UCSD-AML1 (cell line): ENCODE results near the gene TIGD4.
A peak's percentile ranks its signal among the peaks of the same experiment; 100 is the strongest.
"Not testable (repeated sequence)": the region's sequence is repeated elsewhere in the genome, so short reads cannot be mapped to it uniquely, and the experiment has no call there.

Source experiments
- DNase-seq: peaks from one replicate; lab custom pipeline; 2025; ENCODE audit not compliant: unreplicated experiment; lab: John Stamatoyannopoulos, UW

TIGD4 gene

DNA sequence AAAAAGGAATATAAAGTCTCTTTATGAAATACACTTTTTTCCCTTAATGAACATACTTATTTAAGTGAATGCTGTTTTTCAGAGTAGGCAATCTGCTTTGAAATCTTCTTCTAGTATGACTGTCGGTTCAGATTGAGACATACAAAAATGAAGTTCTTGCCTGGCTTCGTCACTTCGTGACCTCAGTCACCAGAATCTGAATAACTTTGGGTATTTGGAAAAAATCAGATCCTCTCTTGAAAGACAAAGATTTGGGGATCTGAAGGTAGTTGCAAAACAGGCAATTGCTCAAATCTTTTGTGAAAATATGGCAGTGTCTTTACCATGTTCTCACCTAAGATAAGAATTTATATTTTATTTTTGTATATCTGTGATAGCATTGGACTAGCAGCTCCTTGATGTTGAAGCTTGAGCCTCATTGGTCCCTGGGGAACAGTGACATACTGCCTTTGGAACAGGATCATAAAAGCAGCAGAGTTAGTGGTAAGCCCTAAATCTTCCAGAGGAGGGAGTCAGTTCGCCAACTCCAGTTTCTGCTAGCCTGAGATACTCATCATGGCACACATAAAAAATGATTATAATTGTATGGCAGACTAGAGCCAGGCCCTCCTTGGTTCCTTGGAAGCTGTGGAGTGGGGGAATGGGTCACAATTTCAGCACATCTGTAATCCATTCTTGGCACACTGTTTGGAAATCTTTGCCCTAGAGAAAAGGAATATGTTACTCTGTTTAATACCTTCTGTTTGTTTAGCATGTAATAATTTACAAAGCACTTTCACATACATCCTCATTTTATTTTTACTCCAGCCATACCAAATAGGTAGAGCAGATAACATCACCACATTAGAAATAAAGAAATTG, 5.2 kb upstream of the TIGD4 start:
- DNase-seq: peak; percentile 11

- no peak for DNase-seq
These were observed 793 bp upstream of the TIGD4 start for GRCh38 chr4:152780267-152780778.

DNA sequence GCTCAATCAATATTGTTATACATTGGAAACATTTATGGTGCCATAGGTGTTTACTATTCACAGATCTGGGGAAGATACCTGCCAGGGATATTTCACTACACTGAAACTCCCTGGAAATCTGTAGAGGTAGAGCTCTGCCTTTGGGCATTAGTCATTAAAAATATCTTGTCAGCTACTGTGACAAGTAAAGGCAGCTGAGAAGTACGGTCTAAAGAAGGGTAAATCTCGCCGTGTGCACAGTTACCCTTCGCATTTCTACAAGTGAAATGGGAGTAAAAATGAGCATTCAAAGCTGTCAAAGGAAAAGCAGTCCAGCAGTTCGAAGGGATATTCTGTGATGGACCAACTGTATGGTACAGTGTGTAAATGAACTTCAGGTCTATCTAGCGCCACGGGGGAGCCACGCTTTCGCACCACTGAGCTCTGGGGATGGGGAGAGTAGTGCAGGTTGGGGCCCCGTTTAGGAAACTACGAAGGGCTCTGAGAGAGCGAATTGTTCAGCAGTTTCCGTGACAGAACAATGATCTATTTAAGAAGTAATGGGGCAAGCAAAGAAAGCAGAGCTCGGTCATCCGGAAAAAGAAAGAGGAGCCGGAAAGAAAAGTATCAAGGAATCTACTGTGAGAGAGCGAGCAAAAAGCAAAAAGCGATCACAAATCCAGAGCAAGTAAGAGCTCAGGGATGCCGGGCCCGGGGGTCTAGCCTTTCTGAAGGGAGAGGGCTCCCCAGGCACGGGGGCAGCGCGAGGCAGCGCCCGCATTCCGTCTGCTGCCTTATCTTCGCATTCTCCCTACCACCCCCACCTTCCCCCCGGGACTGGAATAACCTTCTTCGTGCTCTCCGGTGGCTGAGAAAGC, 646 bp downstream of the TIGD4 start:
- DNase-seq: peak; percentile 29

GRCh38 chr4:152777488-152777887, 2.0 kb downstream of the TIGD4 start:
- DNase-seq: no peak

DNA sequence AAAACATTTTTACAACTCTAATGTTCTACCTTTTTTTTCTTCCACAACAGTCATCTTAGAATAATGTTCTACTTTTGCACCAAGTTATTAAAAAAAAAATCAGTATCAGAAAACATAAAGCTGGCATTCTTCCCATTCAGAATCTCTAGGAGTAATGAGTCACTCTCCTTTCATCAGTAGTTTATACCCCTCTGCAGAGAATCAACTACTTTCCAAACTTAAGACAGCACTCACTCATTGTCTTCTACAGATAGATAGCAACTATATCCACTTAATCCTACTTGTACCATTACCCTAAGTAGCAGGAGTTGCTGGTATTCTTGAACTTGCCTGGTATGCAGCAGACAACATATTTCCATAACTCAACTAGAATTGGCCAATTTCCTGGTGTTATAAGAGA, 3.2 kb downstream of the TIGD4 start:
- DNase-seq: no peak

DNA sequence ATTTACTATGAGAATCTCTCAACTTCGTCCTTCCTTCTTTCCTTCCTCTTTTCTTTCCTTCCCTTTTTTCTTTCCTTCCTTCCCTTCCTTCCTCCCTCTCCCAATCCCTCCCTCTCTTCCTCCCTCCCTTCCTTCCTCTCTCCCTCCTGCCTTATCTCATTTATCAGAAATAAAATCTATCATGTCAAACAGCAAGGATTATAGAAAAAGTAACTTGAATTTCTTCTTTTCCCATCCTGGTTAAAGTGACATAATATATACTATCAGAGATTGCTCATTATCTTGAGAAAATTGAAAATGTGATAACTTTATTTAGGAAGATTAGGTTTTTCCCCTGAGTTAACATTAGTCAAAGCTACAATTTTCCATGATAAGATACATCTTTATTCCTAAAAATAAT, 5.6 kb downstream of the TIGD4 start:
- DNase-seq: no peak

DNA sequence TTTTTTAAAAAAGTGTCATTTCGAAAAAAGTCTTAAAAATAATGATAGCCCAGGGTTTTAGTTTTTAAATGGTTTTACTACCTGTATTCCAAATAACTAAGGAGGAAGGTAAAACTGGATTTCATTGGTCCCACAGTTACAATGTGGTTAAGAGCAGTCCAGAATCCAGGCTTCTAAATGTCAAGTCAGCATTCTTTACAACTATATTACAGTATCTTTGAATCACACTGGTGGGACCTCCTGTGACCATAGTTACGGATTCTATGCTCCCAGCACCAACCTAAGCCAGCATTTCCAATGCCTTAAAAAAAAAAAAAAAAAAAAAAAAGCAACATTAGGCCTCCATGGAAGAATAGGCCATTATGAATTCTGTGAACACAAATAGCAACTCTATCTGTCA, 6.2 kb downstream of the TIGD4 start:
- DNase-seq: no peak

GRCh38 chr4:152771741-152772533, 7.6 kb downstream of the TIGD4 start:
- no peak for DNase-seq

GRCh38 chr4:152765069-152765737, 14.3 kb downstream of the TIGD4 start:
- not testable (repeated sequence) for DNase-seq

DNA sequence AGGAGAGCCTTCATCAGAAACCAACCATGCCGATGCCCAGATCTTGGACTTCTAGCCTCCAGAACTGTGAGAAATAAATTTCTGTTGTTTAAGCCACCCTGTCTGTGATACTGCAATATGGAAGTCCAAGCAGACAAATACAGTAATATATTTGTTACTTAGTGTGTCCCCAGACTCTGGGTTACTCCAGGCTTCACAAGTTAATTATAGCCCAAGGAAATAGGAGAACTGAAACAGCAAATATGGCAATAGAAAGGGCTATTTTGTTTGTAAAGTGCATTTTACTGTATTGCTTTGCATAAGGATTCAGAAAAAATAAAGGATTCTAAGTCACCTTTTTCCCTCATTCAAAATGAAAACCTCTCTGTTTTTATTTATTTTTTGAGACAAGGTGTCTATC, 15.7 kb downstream of the TIGD4 start:
- no peak for DNase-seq

- no peak for DNase-seq
These were observed 30.9 kb downstream of the TIGD4 start for GRCh38 chr4:152748619-152749018.

- DNase-seq: no peak
These were observed 32.1 kb downstream of the TIGD4 start for GRCh38 chr4:152747444-152747843.

- no peak for DNase-seq
These were observed 40.7 kb downstream of the TIGD4 start for GRCh38 chr4:152738827-152739226.

- no peak for DNase-seq
These were observed 43.6 kb downstream of the TIGD4 start for GRCh38 chr4:152735906-152736305.

DNA sequence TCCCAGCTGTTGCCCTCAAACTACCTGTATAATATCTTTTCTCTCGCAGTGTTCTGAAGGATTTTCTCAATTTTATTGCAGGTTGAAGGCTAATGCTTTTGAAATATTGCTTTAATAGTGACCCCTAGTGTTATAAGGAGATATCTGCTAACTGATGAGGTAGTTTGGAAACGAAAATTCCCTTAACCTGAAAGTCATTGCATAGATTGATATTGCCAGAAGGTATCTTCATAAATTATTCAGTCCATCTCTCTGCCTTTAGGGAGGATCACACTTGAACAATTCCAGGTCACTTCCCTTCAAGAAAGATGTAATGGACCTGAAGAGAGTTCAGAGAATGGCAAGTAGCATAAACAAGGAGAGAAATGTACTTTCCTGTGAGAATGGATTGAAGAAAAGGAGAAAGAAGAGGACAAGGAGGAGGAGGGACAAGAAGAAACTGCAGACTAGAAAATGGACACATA, 44.1 kb downstream of the TIGD4 start:
- DNase-seq: no peak

GRCh38 chr4:152734699-152735050, 44.9 kb downstream of the TIGD4 start:
- no peak for DNase-seq

DNA sequence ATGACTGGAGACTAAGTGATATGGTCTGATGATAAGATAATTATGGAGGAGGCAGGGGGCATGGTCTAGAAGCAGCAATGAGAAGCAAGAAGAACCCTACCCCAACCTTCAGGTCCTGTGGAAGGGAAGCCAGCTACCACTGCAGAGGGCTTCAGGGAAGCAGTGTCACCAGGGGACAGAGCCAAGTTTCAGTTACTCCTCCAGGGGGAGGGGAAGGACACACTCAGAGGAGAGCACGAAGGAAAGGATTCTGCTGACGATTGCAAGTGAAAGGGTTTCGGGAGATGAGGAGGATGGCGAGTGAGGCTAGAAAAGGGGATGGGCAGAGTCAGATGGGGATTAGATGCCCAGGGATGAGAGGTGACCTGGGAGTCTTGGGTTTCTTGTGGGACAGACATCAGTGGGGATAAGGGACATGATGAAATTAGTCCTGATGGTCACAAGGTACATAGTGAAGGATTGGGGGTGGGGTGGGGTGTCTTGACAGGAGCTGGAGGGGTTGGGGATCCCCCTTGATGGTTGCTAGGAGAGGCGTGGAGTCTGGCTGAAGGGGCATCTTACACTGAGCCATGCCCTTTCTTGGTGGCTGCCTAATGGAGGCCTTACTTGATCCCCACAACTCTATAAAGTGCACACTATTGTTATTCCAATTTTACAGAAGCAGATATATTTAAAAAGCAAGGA, 45.4 kb downstream of the TIGD4 start:
- no peak for DNase-seq

GRCh38 chr4:152731997-152732396, 47.5 kb downstream of the TIGD4 start:
- no peak for DNase-seq

- DNase-seq: no peak
These were observed 50.1 kb downstream of the TIGD4 start for GRCh38 chr4:152729466-152729865.

GRCh38 chr4:152728343-152728742, 51.2 kb downstream of the TIGD4 start:
- DNase-seq: no peak
